ENCODE results near the gene MRPL11.

- TF ChIP-seq, protein P1, sequence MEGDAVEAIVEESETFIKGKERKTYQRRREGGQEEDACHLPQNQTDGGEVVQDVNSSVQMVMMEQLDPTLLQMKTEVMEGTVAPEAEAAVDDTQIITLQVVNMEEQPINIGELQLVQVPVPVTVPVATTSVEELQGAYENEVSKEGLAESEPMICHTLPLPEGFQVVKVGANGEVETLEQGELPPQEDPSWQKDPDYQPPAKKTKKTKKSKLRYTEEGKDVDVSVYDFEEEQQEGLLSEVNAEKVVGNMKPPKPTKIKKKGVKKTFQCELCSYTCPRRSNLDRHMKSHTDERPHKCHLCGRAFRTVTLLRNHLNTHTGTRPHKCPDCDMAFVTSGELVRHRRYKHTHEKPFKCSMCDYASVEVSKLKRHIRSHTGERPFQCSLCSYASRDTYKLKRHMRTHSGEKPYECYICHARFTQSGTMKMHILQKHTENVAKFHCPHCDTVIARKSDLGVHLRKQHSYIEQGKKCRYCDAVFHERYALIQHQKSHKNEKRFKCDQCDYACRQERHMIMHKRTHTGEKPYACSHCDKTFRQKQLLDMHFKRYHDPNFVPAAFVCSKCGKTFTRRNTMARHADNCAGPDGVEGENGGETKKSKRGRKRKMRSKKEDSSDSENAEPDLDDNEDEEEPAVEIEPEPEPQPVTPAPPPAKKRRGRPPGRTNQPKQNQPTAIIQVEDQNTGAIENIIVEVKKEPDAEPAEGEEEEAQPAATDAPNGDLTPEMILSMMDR (IDR thresholded peaks at IDR 0.05; ENCODE audit: extremely low read depth in 1 of 2, insufficient read depth in 1 of 2, low read depth in 1 of 2, low read length in 2 of 2) = no peak
- TF ChIP-seq FOS (IDR thresholded peaks at IDR 0.05; ENCODE audit: borderline replicate concordance, insufficient read depth, low read length) = no peak
- TF ChIP-seq POLR2A (IDR thresholded peaks at IDR 0.05; ENCODE audit: low read depth, low read length) = no peak
- TF ChIP-seq, protein P2, sequence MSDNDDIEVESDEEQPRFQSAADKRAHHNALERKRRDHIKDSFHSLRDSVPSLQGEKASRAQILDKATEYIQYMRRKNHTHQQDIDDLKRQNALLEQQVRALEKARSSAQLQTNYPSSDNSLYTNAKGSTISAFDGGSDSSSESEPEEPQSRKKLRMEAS (IDR thresholded peaks at IDR 0.05; ENCODE audit: insufficient read depth, insufficient read length) = no peak
Observed at GRCh38 chr11:66454828-66455227, 16.2 kb upstream of the MRPL11 start.
